Measurements from ENCODE around the gene CYTL1.

GRCh38 chr4:4995103-4995907, 24.0 kb downstream of the CYTL1 start:
- peak in 1 of 3 donors; percentile 69 for TF ChIP-seq CTCF (IDR thresholded peaks at IDR 0.05)
- TF ChIP-seq POLR2A (IDR thresholded peaks at IDR 0.05): no peak

Data from lower leg skin (tissue), 3 donors.